ENCODE measurements around the gene RBM20.
"Not testable (repeated sequence)": the region's sequence is repeated elsewhere in the genome, so short reads cannot be mapped to it uniquely, and the experiment has no call there.

RBM20 gene

DNA sequence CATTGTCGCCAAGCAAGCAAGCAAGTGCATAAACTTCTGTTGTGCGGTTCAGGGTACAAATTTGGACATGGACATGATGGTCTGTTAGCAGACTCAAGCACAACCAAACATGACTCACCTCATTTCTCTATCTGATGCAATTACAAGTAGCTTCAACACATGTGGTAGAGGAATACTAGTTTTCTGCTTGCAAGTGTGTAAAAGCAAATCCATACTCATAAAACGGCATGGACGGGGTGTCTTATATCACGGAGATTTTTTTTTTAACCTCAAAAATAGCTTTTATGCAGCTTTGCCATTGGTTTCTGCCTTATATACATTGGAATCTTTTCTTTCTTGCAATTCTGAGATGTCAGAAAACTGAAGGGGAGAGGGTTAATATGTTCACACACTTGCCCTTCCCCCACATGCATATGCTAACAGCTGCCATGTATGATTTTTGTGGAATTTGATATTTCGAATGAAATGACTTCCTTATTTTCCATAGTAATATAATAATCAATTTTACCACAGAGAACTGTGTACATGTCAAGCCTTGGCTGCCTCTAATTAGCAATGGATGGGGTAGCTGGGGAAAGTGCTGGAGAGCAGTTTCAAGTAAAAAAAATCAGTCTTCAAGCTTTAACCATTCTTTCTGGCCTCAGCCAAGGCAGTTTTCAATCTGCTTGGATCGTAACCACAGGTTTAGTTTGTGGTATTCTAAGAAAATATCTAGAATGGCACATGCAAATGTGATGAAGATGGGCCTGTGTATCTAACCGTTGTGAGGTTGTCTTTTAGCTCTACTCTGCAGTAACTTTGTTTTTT, 121.6 kb downstream of the RBM20 start:
- DNase-seq = peak in 1 of 5 experiments; percentile 31

DNA sequence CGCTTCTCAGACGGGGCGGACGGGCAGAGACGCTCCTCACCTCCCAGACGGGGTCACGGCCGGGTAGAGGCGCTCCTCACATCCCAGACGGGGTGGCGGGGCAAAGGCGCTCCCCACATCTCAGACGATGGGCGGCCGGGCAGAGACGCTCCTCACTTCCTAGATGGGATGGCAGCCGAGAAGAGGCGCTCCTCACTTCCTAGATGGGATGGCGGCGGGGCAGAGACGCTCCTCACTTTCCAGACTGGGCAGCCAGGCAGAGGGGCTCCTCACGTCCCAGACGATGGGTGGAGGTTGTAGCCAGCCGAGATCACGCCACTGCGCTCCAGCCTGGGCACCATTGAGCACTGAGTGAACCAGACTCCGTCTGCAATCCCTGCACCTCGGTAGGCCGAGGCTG, 123.5 kb downstream of the RBM20 start:
- not testable (repeated sequence) for DNase-seq

DNA sequence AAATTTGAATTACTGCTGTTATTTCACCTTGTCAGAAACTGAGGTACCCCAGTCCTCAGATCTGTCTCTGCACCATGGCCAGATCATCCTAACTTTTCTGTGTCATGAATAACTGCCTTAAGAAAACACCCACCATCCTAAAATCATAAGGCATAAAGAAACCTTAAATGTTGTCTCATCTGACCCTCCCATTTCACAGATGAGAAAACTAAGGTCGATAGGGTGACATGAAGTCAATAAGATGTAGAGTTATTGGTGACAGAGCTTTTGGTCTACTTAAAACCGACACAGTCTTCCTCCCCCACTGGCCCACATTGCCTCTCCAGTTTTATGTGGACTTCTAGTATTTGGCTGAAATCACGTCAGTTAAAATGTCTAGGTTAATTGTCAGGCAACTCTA, 126.1 kb downstream of the RBM20 start:
- no peak for DNase-seq

DNA sequence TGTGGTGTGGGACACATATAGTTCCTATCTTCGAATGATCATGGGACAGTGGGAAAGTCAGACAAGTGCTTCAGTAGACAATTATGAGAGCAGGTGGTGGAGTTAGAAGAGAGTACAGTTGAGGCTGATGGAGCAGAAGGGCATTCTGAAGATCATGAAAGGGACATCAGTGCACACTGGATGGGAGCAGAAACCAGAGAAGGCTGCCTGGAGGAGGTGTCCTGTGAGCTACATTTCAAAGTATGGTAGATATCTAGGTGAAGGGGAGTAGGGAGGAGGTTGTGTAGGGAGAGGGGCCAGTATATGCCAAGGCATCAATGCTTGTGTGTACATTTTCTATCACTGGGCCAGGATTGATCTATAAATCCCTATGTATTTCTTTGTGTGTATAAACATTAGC, 127.3 kb downstream of the RBM20 start:
- no peak for DNase-seq

DNA sequence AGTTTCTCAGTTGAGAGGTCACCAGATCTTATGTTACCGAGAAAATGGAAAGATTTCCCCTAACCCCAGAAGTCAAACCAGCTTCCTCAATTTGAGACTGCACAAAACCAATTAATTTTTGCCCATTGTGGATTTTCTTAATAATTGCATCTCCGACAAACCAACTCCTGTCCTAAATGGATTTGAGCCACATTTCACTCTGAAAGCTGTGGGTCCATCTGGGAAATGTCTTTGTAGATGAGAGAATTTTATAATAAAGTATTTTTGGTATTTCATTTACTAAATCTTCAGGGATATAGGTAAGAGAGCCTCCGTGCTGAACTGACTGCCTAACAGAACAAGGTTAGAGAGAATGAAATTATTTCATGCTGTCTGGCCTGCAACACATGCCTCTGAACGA, 127.9 kb downstream of the RBM20 start:
- no peak for DNase-seq

DNA sequence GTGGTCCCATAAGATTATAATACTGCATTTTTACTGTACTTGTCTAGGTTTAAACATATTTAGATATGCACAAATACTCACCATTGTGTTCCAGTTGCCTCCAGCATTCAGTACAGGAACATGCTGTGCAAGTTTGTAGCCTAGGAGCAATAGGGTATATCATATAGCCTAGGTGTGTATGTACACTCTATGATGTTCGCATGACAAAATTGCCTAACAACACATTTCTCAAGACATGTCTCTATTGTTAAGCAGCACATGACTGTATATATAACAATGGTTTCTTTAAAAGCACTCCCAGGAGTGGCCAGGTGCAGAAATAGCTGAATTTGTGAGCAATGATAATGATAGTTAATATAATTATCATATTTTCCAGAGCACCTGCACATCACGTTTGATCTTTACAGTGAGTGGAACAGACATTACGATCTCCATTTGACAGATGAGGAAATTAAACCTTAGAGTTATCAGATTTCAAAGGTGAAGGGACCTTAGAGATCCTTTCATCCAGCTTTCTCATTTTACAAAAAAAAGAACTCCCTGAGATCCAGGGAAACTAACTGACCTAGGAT, 128.4 kb downstream of the RBM20 start:
- DNase-seq = no peak

DNA sequence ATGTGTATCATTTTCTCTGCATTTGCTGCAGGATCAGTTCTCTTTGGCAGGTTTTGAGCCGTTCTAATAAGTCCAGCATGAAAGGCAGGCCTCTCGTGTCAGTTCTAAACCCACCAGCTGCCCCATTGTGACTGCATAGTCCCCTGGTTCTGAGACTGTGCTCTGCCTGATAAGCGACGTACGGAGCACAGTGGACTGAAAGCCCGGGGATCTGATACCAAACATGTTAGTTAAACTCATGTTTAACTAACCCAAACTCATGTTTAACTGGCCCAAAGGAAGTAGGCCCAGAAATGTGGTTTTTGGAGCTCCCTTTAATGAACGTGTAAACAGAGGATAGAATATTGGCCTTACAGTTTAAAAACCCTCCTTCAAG, 129.5 kb downstream of the RBM20 start:
- no peak for DNase-seq

DNA sequence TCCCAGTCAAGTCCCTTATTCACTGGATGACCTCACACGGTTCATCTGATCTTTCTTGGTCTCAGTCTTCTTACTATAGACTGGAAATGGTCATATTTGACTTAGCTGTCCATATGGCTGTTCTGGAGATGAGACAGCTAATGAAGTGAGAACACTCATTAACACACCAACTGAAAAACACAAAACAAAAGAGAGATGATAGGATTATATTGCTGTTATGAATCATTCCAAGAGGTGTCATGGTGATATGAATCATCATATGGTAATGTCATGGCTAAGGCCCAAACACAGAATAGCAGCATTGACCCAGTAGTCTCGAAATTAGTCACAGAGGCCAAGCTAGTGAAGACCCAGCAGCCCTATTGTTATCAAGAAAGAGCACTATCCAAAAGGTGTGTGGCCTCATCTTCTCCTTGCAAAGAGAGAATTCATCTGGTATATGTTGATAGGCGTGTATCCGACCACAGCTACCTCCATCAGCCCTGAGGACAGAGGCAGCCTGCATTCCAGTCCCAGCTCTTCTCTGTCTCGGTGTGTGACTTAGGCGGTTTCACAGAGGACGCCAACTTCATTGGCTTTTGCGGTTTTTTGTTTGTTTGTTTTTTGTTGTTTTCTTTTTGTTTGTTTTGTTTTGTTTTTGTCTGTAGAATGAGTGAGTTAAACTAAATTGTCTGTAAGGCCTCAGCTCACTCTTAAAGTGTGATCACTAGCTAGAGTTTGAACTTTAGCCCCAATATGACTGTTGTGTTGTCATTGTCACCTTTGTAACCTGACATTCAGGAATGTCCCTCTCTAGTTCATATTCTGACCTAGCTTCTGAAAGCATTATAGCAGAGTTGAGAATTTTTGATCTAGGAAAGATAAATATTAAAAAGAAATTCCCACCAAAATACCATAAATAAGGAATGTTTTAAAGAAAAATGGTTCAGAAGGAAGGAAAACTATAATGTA, 130.2 kb downstream of the RBM20 start:
- peak in 1 of 5 experiments; percentile 98 for DNase-seq

DNA sequence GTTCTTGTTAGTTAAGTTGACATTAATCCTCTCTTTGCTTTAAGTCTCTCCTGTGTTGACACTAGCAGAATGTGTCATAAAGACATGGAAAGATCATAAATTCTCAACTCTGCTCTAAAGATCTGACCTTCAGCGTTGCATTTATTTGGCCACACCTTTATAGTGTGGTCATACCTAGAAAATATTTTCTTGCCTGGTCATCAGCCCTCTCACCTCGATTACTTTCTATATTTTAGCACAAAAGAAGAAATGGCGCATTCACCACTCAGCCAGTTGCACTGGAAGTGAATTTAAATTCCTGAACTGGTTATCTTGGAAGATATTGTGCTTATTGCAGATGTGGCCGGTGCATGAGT, 130.9 kb downstream of the RBM20 start:
- no peak for DNase-seq

DNA sequence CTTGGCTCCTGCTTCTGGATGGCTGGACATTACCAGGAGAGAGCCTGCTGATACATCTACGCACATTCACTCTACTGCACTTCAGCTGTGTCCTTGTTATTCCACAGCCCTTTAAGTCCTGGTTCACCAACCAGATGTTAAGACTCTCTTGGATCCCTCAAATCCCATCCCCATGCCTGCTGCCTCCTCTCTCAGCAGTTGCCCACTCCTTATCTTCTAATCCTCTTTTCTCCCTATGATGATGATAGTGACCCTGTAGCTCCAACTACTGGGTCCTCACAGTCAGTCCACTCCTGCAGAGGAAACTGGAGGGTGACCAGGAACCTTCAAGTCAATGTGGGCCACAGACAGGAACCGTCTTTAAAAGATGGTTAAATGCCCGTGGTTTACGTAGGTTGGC, 131.3 kb downstream of the RBM20 start:
- no peak for DNase-seq

DNA sequence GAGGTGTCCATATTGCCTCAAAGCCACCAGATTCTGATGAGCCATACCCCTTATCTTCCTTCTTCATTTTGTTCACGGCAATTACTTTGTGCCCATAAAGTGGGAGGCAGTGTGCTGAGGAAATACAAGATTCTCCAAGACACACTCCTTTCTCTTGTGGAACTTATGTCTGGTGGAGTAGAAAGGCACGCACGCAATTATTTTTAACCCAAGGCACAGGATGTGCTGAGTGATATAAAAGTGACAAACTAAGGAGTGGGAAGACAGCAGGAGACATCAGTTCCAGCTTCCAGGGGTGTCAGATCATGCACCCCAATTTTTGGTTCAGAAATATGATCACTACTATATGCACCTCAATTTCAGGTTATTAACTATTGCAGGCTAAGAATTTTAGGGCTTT, 132.9 kb downstream of the RBM20 start:
- DNase-seq = no peak

DNA sequence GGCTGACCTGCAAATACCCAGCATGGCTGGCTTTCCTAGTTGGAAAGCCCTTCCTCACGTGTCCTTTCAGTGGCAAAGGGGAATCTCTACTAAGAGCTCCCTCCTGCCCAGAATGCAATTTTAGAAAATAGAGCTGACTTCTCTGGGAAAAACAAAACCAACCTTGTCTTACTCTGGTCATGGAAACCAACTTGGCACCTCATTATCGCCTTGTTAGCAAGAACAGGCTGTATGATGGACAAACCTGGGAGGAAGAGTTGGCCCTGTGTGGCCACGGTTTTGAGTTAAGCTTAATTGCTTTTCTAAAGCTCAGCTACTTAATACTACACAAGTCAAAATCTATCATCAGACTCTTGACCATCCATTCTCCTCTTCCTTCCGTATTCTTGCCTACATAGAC, 133.5 kb downstream of the RBM20 start:
- DNase-seq = no peak

DNA sequence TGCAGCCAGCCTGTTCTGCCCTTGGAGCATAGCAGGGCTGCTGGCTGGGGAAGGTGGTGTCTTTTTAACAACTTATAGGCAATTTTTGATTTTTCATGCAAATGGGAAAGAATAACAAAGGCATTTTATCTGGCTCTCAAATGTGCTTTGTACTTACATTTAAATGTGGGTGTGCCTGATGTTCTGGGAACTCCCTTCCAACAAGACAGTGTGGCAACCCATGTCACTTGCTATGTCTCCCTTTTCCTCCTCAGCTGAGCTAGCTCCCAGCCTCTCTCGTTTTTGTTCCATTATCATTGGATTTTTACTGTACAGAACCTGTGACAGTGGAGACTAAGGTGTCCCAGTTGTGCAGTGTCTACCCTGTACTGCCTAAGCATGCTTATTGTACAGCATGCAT, 134.1 kb downstream of the RBM20 start:
- no peak for DNase-seq

DNA sequence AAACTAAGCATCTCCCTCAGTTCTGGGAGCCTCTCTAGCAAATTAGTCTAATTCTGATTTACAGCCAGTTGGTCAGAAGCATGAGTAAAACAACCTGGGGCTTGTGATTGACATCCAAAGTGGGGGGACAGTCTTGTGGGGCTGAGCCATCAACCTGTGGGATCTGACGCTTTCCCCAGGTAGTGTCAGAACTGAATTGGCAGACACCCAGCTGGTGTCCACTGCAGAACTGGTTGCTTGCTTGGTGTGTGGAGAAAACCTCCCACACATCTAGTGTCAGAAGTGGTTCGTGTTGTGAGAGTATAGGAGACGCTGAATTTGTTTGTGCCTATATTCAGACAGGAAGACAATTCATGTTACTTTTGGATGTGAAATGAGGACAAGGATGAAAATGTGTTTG, 135.4 kb downstream of the RBM20 start:
- DNase-seq = no peak

DNA sequence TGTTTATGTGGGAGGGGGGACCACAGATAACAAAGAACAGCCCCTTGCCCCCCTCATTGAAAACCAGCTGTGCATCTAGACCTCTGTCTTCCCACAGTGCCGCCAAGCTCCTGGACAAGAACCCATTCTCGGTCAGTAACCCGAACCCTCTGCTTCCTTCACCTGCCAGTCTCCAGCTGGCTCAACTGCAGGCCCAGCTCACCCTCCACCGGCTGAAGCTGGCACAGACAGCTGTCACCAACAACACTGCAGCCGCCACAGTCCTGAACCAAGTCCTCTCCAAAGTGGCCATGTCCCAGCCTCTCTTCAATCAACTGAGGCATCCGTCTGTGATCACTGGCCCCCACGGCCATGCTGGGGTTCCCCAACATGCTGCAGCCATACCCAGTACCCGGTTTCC, 136.6 kb downstream of the RBM20 start:
- DNase-seq = no peak

DNA sequence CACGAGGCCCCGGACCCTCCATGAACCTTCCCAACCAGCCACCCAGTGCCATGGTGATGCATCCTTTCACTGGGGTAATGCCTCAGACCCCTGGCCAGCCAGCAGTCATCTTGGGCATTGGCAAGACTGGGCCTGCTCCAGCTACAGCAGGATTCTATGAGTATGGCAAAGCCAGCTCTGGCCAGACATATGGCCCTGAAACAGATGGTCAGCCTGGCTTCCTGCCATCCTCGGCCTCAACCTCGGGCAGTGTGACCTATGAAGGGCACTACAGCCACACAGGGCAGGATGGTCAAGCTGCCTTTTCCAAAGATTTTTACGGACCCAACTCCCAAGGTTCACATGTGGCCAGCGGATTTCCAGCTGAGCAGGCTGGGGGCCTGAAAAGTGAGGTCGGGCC, 137.0 kb downstream of the RBM20 start:
- DNase-seq = no peak

DNA sequence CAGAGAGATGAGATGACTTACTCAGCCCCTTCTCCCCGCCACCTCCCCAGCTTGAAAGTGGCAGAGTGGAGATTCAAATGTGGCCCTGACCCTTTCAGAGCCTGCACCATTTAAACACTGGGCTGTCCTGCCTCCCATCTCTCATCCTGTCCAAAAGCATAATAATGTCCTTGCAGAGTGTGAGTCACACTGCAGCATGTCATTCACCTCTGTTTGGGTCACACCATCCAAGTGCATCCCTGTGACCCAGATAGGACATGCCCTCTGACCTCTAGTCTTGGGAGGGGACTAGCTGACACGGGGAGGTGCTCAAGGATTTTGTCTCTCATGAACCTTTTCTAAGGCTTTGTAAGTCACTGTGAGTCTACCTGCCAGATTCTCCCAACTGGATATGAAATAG, 138.5 kb downstream of the RBM20 start:
- DNase-seq = no peak

DNA sequence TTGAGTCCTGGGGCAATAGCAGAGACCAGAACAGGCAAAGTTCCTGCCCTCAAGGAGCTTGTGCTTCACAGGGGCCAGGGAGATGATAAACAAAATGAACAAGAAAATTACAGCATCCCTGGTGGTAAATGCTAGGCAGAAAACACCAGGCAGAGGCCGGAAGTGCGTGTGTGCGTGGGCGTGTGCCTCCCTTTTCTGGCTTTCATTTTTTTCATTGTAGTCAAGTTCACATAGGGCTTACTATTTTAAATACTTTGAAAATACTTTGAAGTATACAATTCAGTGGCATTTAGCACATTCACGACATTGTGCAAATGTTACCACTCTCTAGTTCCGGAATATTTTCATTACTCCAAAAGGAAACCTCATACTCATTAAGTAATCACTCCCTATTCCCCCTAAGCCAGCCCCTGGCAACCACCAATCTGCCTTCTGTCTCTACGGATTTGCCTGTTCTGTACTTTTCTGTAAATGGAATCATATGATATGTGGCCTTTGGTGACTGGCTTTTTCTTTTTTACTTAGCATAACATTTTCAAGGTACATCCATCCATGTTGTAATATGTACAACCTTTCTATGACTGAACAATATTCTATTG, 139.5 kb downstream of the RBM20 start:
- peak; percentile 23 to 86 (median 50) for DNase-seq

DNA sequence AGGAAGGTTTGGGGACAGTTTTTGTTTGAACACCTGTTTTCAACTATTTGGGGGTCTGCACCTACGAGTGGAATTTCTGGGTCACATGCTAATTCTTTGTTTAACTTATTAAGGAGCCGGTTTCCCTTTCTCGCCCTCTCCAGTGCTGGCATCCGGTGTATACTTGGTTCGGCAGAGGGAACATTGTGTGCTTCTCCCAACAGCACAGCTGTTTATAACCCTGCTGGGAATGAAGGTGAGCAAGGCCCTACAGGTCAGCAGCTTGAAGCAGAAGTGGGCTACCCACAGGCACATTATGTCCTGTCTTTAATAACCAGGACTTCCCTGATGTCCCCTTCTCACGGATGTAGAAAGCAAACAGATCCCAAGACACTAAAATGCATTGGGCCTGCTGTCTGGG, 140.1 kb downstream of the RBM20 start:
- DNase-seq = no peak

DNA sequence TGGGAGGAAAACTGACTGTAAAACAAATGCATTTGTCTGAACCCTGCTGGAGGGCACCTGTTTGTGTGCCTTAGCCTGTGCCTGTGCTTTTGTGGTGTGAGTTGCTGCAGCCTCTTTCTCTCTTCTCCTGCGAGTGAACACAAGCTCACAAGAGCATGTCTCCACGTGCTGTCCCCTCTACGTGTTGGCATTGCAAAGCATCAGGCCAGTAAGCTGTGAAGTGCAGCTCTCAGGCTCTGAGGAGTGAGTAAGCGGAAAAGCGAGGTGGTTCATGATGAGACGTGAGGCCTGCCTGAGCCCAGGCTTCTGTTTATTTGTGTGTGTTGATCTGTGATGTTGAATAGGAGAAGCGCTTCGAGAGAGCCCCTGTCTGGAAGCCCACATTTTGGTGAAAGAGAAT, 142.0 kb downstream of the RBM20 start:
- no peak for DNase-seq

DNA sequence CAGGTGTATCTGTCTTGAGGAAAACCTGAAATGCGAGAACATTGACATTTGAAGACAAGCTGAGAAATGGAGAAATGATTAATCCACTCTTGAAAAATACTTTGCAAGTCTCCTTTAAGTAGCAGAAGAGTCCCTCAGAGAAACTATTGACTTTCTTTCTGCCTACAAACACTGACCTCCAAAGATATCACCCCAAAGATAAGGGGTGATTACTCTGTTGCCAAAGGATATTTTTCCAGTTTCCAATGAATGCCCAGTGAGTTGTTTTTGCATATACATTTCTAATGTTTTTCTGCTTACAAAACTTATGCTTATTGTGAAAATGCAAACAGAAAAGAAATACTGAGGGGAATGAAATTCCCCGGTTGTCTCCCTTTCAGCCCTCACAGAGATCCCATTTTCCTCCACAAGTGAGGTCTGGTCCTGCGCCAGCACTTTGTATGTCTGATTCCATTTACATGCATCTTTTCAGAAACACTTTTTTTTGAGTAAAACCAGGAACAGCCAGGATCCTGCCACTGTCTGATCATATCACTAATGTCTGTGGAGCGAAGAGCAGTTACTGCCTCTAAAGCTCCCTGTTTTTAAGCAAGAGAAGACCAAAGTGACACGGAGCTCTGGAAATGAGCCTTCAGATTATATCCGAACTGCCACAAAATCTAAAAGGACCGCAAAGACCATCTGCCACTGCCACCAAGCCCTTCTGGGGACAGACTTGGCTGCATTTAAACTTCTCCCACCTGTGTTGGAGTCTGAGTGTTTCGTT, 144.7 kb downstream of the RBM20 start:
- DNase-seq = no peak

DNA sequence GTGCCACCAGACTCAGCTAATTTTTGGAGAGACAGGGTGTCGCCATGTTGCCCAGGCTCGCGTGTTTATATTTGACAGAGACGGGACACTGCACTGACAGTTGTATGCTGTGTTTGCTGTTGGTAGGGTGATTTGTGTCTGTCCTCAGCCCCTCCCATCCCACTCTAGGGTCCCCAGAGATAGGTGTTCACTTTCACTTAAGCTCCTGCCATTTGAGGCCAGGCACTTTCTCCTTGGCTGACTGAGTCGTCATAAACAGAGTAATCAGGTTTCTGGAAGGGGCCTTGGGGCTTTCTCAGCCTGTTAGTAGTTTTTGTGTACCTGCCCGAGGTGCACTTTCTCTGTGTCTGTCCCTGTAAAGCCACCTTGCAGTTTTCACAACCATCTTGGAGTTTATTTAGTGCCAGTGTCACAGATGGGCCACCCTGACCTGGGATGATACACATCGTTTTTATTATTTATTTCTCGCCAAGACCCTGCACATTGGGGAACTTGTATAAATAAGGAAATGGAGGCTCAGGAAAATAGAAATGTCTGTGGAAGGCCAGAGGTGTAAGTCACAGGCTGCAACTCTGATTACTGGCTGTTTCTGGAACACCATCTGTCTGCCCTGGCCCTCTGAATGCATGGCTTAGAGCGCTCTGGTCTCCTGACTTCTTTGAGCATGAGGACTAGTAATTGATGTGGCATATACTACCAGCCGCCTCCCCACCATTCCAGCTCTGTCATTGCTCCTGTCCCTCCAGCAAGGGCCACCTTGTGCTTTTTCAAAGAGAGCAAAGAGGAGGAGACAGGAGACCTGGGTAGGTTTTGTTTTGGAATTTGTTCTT, 145.7 kb downstream of the RBM20 start:
- no peak for DNase-seq

All from T-helper 2 cell (primary cell).